ENCODE results near the gene ABHD2.

ABHD2 gene

DNA sequence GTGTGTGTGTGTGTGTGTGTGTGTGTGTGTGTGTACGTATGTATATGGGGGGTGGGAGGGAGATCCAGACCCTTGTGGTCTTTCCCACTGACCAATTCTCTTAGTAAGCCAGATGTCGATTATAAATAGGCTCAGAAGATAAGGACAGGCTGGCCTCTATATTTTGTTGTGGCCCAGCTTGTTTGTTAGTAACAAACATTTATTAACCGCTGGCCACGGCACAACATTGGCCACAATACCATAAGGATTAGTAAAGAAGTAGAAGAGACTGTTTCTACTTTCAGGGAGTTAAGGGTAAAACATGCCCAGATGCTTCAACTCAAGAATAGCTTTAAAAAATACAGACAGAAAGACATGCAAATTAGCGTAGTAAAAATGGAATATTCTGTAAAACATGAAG lies 58.1 kb downstream of the ABHD2 start:
- Histone ChIP-seq H4K20me1 (ENCODE audit: insufficient read depth, low read length) (no peaks in the 10 kb centered on the region), H3K4me3 (ENCODE audit: low read depth, low read length, poor library complexity, severe bottlenecking) (no peak overlapping the region), H2AFZ (ENCODE audit: low read length) (no peak overlapping the region), H3K79me2 (ENCODE audit: insufficient read depth, low read length) (no peaks in the 10 kb centered on the region), H3K4me1 (ENCODE audit: insufficient read depth, low read length, severe bottlenecking) (no peaks in the 10 kb centered on the region), H3K36me3 (ENCODE audit: insufficient read depth, low read length) (peaks cover 6% of the 10 kb centered on the region; the same call in 1 of the 2 replicates), H3K9me3 (ENCODE audit: low read length) (no peaks in the 10 kb centered on the region), H3F3A (ENCODE audit: insufficient read depth, low read length) (no peaks in the 10 kb centered on the region), H3K27me3 (ENCODE audit: insufficient read depth, low read length) (no peaks in the 10 kb centered on the region), H3K9ac (ENCODE audit: low read length) (no peak overlapping the region), H3K27ac (ENCODE audit: low read depth, low read length, poor library complexity, severe bottlenecking) (no peak overlapping the region), H3K4me2 (ENCODE audit: low read length) (no peak overlapping the region), H3K9me2 (ENCODE audit: low read depth, low read length) (no peaks in the 10 kb centered on the region)
- TF ChIP-seq, protein P1, sequence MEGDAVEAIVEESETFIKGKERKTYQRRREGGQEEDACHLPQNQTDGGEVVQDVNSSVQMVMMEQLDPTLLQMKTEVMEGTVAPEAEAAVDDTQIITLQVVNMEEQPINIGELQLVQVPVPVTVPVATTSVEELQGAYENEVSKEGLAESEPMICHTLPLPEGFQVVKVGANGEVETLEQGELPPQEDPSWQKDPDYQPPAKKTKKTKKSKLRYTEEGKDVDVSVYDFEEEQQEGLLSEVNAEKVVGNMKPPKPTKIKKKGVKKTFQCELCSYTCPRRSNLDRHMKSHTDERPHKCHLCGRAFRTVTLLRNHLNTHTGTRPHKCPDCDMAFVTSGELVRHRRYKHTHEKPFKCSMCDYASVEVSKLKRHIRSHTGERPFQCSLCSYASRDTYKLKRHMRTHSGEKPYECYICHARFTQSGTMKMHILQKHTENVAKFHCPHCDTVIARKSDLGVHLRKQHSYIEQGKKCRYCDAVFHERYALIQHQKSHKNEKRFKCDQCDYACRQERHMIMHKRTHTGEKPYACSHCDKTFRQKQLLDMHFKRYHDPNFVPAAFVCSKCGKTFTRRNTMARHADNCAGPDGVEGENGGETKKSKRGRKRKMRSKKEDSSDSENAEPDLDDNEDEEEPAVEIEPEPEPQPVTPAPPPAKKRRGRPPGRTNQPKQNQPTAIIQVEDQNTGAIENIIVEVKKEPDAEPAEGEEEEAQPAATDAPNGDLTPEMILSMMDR (IDR thresholded peaks at IDR 0.05; ENCODE audit: low read length): no peak
- no peak for TF ChIP-seq EZH2 (IDR thresholded peaks at IDR 0.05; ENCODE audit: borderline replicate concordance, low read length)

DNA sequence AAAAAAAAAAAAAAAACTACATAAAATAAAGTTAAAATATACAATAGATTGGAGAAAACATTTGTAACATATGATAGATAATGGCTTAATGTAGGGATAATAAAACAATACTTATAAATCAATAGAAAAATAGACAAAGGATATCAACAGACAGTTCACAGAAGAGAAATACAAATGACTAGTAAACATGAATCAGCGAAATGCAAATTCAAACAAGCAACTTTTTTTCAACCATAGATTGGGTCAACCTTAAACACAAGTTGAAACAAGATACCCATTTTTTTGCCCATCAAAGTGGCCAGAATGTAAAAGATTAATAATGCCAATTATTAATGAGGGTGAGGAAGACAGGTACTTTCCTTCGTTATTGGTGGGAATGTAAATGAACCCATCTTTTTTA lies 59.9 kb downstream of the ABHD2 start:
- no peaks in the 10 kb centered on the region for H4K20me1 ChIP-seq (ENCODE audit: insufficient read depth, low read length)
- H3K27me3 ChIP-seq (ENCODE audit: insufficient read depth, low read length): no peaks in the 10 kb centered on the region
- no peaks in the 10 kb centered on the region for H3F3A ChIP-seq (ENCODE audit: insufficient read depth, low read length)
- H3K4me3 ChIP-seq (ENCODE audit: low read depth, low read length, poor library complexity, severe bottlenecking): no peak overlapping the region
- no peak overlapping the region for H3K4me2 ChIP-seq (ENCODE audit: low read length)
- peaks cover 15% of the 10 kb centered on the region for H3K36me3 ChIP-seq (ENCODE audit: insufficient read depth, low read length)
- no peaks in the 10 kb centered on the region for H3K9me2 ChIP-seq (ENCODE audit: low read depth, low read length)
- no peak for TF ChIP-seq EZH2 (IDR thresholded peaks at IDR 0.05; ENCODE audit: borderline replicate concordance, low read length)
- TF ChIP-seq, protein P1 (IDR thresholded peaks at IDR 0.05; ENCODE audit: low read length): no peak
- H3K27ac ChIP-seq (ENCODE audit: low read depth, low read length, poor library complexity, severe bottlenecking): no peak overlapping the region
- H3K9ac ChIP-seq (ENCODE audit: low read length): no peak overlapping the region
- H3K4me1 ChIP-seq (ENCODE audit: insufficient read depth, low read length, severe bottlenecking): no peaks in the 10 kb centered on the region
- H2AFZ ChIP-seq (ENCODE audit: low read length): no peak overlapping the region
- H3K79me2 ChIP-seq (ENCODE audit: insufficient read depth, low read length): no peaks in the 10 kb centered on the region
- no peaks in the 10 kb centered on the region for H3K9me3 ChIP-seq (ENCODE audit: low read length)

DNA sequence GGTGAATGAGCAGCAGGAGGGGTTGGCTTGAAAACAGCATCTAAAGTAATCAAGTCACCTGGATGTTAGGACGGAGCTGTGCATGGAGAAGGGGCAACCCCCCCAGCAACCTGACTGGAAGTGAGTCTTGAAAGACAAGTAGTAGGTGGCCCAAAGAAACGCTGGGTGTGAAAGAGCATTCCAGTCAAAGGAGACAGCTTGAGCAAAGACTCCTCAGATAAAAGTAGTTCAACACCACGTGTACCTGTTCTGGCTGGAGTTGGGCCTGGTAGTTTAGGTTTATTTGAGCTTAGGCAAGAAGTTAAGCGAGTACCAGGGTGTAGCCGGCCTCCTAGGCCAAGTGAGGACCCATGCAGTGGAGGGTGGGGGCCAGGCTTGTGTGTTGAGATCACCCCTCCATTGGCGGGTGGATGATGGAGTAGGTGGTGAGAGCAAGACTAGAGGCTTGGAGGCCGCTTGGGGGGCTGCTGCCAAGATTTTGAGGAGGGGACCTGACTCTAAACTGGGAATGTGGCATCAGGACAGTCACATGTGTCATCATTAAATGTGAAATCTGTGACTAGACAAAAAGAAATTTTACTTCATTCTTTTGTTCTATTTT lies 61.3 kb downstream of the ABHD2 start:
- no peak overlapping the region for H3K27ac ChIP-seq (ENCODE audit: low read depth, low read length, poor library complexity, severe bottlenecking)
- no peaks in the 10 kb centered on the region for H3F3A ChIP-seq (ENCODE audit: insufficient read depth, low read length)
- H3K27me3 ChIP-seq (ENCODE audit: insufficient read depth, low read length): no peaks in the 10 kb centered on the region
- no peak overlapping the region for H2AFZ ChIP-seq (ENCODE audit: low read length)
- no peaks in the 10 kb centered on the region for H3K79me2 ChIP-seq (ENCODE audit: insufficient read depth, low read length)
- no peak overlapping the region for H3K9ac ChIP-seq (ENCODE audit: low read length)
- H3K9me3 ChIP-seq (ENCODE audit: low read length): no peaks in the 10 kb centered on the region
- H3K4me2 ChIP-seq (ENCODE audit: low read length): no peak overlapping the region
- no peaks in the 10 kb centered on the region for H3K9me2 ChIP-seq (ENCODE audit: low read depth, low read length)
- no peak overlapping the region for H3K4me3 ChIP-seq (ENCODE audit: low read depth, low read length, poor library complexity, severe bottlenecking)
- H3K36me3 ChIP-seq (ENCODE audit: insufficient read depth, low read length): peaks cover 22% of the 10 kb centered on the region
- TF ChIP-seq, protein P1 (IDR thresholded peaks at IDR 0.05; ENCODE audit: low read length): no peak
- no peak for TF ChIP-seq EZH2 (IDR thresholded peaks at IDR 0.05; ENCODE audit: borderline replicate concordance, low read length)
- H3K4me1 ChIP-seq (ENCODE audit: insufficient read depth, low read length, severe bottlenecking): no peaks in the 10 kb centered on the region
- no peaks in the 10 kb centered on the region for H4K20me1 ChIP-seq (ENCODE audit: insufficient read depth, low read length)

All from OCI-LY1 (cell line).